CD4-positive, alpha-beta T cell treated with Interleukin-4 for 1 hour (primary cell): ENCODE measurements around the gene TBC1D2B.
"Not testable (repeated sequence)": the region's sequence is repeated elsewhere in the genome, so short reads cannot be mapped to it uniquely, and the experiment has no call there.

ENCODE experiments used
- DNase-seq, 2 donors: peaks; one replicate each; pipeline ENCODE4 v3.0.0-alpha.2; 2020 to 2022

TBC1D2B gene

GRCh38 chr15:77985031-77985930, 92.2 kb downstream of the TBC1D2B start:
- DNase-seq = peak in 1 of 2 donors; percentile 10

- no peak for DNase-seq
Measured at GRCh38 chr15:77984446-77984861, 93.1 kb downstream of the TBC1D2B start.

- DNase-seq = peak in 1 of 2 donors; percentile 4
Measured at GRCh38 chr15:77983708-77984445, 93.6 kb downstream of the TBC1D2B start.

GRCh38 chr15:77983091-77983707, 94.3 kb downstream of the TBC1D2B start:
- DNase-seq = peak in 1 of 2 donors; percentile 5

GRCh38 chr15:77982127-77982490, 95.4 kb downstream of the TBC1D2B start:
- DNase-seq = no peak

- no peak for DNase-seq
Measured at GRCh38 chr15:77981281-77982126, 96.0 kb downstream of the TBC1D2B start.

GRCh38 chr15:77980674-77981073, 96.8 kb downstream of the TBC1D2B start:
- DNase-seq = not testable (repeated sequence)

GRCh38 chr15:77980098-77980497, 97.4 kb downstream of the TBC1D2B start:
- DNase-seq = no peak

- not testable (repeated sequence) for DNase-seq
Measured at GRCh38 chr15:77979157-77979556, 98.4 kb downstream of the TBC1D2B start.

GRCh38 chr15:77978759-77979145, 98.8 kb downstream of the TBC1D2B start:
- DNase-seq = not testable (repeated sequence)

GRCh38 chr15:77977903-77978758, 99.4 kb downstream of the TBC1D2B start:
- DNase-seq = not testable (repeated sequence)

- not testable (repeated sequence) for DNase-seq
Measured at GRCh38 chr15:77976760-77977525, 100.6 kb downstream of the TBC1D2B start.

GRCh38 chr15:77976095-77976450, 101.4 kb downstream of the TBC1D2B start:
- DNase-seq = not testable (repeated sequence)

- DNase-seq = no peak
Measured at GRCh38 chr15:77975332-77976094, 102.0 kb downstream of the TBC1D2B start.

- DNase-seq = no peak
Measured at GRCh38 chr15:77974416-77975331, 102.8 kb downstream of the TBC1D2B start.

GRCh38 chr15:77974098-77974414, 103.5 kb downstream of the TBC1D2B start:
- no peak for DNase-seq

- not testable (repeated sequence) for DNase-seq
Measured at GRCh38 chr15:77973273-77974097, 104.0 kb downstream of the TBC1D2B start.

GRCh38 chr15:77972706-77973105, 104.8 kb downstream of the TBC1D2B start:
- DNase-seq = not testable (repeated sequence)
